ENCODE measurements around the gene TMEM126B.
"Not testable (repeated sequence)": the region's sequence is repeated elsewhere in the genome, so short reads cannot be mapped to it uniquely, and the experiment has no call there.

TMEM126B gene

DNA sequence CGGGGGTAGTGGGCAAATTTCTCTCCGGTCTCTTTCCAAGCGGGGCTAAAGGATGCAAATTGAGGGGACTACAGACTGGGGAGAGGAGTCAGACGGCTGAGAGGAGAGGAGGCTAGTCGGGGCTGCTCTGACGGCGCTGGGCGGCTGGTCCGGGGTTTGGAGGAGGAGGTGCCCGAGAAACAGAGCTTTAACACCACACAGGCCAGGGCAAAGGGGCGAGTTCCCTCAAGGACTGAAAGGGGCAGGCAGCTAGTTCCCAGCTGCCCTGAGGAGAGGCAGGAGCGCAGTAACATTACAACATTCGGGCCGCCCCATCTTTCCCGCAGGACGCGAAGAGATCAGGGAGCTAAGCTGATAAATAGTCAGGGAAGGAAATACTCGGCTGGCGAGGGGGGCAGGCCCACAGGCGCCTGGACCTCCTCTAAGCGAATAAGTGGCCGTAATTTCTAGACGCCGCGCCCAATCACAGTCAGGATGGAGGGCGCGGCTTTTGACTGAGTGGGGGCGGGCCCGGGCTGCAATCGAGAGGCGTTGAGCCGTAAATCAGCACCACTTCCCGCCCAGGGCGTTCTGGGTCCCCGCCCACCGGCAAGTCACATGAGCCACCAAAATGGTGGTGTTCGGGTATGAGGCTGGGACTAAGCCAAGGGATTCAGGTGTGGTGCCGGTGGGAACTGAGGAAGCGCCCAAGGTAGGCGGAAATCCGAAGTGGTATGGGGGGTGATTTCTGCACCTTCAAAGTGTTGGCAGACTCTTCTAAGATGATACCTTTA lies at the start of gene TMEM126B:
Gene TMEM126B (plus strand): TSS at position 596 of the 773 bp plus-strand sequence. CDS start 15 bp downstream, at position 611.
- DNase-seq (ENCODE audit: low spot score): peak; percentile 97

DNA sequence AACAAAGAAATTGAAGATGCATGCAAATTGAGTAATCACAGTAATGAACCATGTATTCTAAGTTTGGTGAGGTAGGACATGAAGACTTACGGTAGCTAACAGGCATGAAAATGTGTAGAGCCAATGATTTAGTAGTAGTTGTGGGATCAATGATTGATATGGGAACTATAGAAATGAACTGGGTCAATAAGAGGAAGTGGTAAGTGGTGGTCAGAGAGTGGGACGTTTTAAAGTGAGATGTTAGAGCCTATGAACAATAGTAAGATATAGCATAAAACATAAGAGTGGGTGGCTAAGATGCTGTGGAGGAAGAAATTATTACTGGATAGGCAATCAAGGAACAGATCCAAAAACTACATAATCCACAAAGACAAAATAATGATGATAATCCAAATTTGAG lies 46.3 kb upstream of the TMEM126B start:
- no peak for DNase-seq (ENCODE audit: low spot score)

DNA sequence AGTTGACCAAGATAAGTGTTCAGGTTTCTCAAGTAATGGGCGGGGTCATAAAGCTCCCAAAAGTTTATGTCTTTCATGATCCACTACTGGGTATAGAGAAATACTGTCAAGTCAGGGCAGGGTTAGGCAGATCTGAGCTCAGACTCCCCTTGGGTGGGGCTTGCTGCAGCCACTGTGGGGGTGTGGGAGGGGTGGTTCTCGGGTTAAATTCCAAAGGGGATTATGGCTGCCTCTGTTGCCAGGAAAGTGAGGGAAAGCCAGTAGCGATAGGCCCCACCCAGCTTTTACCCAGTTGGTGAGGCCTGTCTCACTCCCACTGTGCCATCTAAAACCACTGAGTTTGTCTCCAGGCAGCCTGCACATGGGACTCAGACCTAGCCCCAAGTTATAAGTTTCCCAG lies 39.0 kb upstream of the TMEM126B start:
- DNase-seq (ENCODE audit: low spot score): no peak

DNA sequence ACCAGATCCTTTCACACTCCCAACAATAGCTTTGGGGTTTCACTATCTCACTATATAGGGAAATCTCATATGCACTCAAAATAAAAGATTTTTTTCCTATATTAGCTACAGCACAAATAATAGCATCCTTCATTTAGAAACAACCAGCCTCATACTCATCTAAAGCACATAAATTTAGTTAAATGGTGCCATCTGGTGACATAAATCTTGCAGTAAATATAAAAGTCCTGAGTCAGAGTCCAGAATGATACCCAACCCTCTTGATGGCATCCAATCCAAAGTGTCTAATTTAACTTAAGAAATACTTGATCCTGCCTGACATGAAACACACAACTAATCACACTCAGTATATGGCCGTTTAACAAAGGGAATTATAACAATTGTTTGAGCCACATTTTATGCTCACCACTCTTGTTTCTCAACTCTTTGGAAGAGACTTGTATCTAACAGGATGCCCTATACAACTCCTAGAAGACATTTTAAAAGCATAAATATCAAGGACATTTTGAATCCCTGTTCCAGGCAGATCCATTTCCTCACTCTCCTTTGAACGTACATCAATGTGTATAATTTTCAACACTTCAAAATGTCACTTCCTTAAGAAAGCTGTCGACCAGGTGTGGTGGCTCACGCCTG lies 37.4 kb upstream of the TMEM126B start:
- DNase-seq (ENCODE audit: low spot score): no peak

DNA sequence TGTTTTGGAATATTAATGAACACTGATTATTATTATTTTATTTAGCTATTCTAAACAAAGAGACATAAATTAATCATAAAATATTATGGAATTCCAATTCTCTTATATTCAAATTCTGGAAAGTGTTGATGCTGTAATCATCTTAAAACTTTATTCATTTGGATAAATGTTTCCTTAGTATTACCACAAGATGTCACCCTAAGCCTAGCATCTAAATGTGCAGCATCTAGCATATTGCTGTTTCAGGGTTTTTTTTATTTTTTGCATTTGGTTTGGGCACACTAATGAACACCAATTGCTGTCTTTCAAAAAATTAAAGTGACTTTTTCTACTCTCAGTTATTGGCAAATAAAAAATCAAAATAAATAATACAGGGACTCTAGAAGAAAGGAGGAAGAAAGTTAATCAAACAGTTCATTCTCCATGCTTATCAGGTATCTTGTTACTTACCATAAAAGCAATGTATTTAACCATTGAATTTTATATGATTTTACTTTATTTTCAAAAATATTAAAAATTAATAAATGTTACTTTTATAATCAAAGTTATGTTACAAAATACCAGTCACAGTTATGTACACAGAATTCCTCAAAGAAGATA lies 33.0 kb upstream of the TMEM126B start:
- DNase-seq (ENCODE audit: low spot score): peak; percentile 62

DNA sequence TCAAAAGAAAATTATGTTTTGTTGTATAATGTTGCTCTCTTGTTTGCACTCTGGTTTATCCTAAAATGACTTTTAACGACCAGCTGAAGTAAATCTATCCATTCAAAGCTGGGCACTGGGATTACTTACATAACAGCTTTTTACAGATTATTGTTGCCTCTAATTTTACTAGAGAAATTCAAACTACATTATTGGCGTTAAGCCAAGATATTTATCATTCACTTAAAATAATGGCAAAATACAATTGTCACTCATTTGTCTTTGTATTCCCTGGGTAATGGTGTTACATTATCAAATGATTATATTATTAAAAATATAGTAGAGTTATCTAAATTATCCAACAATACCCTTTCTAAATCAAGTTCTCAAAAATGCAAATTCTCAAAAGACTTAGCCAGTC lies 31.5 kb upstream of the TMEM126B start:
- DNase-seq (ENCODE audit: low spot score): no peak

DNA sequence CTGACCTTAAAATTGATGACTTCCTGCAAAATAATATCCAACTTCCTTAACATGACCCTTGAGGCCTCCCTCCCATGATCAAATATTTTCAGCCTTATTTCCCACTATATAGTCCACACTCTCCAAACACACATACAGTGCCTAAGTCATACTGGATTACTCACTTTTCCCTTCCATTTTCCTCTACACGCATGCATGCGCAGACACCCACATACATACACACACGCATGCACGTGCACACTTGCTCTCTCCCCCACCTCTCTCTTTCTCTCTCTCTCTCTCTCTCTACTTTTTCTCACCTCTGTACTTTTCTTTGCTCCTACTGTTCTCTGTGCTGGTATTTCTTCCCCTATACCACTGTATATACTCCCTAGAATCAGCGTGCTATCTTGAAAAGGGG lies 29.3 kb upstream of the TMEM126B start:
- DNase-seq (ENCODE audit: low spot score): no peak

DNA sequence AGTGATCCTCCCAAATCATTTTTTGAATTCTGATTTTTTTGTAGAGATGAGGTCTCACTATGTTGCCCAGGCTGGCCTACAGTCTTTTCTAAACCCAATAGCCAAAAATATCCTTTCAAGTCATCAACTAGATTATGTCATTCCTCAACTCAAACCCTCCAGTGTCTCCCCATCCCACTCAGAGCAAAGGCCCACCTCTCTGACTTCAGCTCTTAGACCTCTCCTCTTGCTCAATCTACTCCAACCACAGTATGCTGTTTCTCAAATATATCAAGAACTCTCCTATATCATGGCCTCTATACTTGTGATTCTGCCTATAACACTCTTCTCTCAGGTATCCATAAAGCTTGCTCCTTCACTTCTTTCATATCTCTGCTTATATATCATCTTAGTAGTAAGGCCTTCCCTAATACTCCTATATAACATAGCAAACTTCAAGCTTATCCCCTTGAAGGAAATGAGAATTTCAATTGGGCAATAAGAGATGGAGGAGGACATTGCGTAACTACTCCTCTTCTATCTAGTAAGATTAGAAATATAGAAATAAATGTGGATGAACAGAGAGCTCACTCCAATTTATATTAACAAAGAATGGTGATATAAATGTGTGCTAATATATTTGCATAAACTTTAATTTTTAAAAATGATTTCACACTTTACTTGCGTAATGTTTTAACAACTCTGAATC lies 25.7 kb upstream of the TMEM126B start:
- DNase-seq (ENCODE audit: low spot score): no peak

DNA sequence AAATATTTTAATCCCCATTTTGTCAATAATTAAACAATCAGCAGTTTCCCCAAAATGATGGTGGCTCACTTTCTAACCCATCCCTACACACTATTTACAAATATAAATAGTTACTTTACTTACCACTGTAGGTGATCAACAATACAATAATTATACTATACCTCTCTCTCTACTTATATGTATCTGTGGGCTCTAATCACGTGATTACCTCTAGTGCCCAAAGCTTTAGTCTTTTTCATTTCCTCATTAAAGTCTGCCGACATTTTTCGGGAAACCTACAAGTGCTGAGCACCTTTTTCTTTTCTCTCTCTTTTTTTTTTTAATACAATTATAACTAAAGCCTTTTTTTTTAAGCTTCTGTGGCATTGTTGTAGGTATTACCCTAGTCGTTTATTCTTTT lies 25.2 kb upstream of the TMEM126B start:
- DNase-seq (ENCODE audit: low spot score): no peak

DNA sequence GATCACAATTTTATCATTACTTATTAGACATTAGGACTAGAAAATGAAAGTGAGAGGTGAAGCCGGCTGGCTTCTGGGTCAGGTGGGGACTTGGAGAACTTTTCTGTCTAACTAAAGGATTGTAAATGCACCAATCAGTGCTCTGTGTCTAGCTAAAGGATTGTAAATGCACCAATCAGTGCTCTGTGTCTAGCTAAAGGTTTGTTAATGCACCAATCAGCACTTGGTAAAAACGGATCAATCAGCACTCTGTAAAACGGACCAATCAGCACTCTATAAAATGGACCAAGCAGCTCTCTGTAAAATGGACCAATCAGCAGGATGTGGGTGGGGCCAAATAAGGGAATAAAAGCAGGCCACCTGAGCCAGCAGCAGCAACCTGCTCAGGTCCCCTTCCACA lies 22.2 kb upstream of the TMEM126B start:
- DNase-seq (ENCODE audit: low spot score): not testable (repeated sequence)

DNA sequence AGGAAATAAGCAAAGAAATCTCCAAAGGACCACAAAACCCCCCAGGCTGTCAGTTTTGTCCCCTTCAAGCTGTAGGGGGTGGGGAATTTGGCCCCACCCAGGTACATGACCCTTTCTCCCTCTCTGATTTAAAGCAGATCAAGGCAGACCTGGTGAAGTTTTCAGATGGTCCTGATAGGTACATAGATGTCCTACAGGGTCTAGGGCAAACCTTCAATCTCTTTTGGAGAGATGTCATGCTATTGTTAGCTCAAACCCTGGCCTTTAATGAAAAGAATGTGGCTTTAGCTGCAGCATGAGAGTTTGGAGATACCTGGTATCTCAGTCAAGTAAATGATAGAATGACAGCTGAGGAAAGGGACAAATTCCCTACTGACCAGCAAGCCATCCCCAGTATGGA lies 19.8 kb upstream of the TMEM126B start:
- not testable (repeated sequence) for DNase-seq (ENCODE audit: low spot score)

DNA sequence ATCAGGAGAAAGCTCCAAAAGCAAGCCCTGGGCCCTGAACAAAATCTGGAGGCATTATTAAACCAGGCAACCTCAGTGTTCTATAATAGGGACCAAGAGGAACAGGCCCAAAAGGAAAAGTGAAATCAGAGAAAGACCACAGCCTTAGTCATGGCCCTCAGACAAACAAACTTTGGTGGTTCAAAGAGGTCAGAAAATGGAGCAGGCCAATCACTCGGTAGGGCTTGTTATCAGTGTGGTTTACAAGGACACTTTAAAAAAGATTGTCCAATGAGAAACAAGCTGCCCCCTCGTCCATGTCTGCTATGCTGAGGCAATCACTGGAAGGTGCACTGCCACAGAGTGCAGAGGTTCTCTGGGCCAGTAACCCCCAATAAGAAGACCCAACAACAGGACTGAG lies 19.1 kb upstream of the TMEM126B start:
- not testable (repeated sequence) for DNase-seq (ENCODE audit: low spot score)

DNA sequence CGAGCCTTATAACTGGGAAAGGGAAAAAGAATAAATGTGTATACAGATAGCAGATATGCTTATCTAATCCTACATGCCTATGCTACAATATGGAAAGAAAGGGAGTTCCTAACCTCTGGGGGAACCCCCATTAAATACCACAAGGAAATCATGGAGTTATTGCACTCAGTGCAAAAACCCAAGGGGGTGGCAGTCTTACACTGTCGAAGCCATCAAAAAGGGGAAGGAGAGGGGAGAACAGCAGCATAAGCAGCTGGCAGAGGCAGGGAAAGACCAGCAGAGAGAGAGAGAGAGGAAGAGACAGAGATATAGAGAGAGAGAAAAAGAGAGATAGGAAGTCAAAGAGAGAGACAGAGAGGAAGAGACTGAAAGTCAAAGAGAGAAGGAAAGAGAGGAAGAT lies 16.8 kb upstream of the TMEM126B start:
- DNase-seq (ENCODE audit: low spot score): not testable (repeated sequence)

DNA sequence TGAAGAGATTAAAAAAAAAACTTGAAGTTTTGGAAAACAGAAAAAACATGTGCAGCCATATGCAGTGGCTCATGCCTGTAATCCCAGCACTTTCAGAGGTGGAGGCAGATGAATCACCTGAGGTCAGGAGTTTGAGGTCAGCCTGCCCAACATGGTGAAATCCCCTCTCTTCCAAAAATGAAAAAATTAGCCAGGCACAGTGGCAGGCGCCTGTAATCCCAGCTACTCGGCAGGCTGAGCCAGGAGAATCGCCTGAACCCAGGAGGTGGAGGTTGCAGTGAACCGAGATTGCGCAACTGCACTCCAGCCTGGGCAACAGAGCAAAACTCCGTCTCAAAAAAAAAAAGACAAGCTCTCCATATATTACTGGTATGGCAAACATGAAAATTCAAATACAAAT lies 8.9 kb upstream of the TMEM126B start:
- no peak for DNase-seq (ENCODE audit: low spot score)

DNA sequence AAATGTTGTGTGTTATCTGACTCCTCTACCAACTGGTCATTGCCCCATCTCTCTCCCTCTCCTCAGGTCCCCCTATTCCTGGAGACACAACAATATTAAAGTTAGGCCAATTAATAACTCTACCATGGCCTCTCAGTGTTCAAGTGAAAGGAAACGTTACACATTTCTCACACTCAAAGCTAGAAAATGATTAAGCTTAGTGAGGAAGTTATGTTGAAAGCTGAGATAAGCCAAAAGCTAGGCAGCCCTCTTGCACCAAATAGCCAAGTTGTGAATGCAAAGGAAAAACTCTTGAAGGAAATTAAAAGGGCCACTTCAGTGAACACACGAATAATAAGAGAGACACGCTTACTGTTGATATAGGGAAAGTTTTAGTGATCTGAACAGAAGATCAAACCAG lies 8.1 kb upstream of the TMEM126B start:
- DNase-seq (ENCODE audit: low spot score): no peak

DNA sequence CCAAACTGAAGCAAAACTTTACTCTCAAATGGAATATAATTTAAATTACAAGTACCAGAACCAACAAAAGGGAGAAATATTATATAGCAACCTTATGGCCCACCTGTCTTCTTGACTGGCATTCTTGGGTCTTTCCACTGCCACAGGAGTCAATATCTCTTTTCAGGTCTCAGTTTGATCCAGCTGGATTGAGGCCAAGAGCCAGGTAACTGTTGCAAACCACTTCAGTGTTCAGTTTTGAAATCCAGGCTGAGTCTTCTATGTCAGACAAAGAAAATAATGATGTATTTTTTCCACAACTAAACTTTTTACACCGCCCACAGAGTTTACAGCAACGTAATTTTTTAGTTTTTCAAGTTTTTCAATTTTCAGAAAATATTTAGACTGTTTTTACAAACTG lies 1.9 kb upstream of the TMEM126B start:
- no peak for DNase-seq (ENCODE audit: low spot score)

DNA sequence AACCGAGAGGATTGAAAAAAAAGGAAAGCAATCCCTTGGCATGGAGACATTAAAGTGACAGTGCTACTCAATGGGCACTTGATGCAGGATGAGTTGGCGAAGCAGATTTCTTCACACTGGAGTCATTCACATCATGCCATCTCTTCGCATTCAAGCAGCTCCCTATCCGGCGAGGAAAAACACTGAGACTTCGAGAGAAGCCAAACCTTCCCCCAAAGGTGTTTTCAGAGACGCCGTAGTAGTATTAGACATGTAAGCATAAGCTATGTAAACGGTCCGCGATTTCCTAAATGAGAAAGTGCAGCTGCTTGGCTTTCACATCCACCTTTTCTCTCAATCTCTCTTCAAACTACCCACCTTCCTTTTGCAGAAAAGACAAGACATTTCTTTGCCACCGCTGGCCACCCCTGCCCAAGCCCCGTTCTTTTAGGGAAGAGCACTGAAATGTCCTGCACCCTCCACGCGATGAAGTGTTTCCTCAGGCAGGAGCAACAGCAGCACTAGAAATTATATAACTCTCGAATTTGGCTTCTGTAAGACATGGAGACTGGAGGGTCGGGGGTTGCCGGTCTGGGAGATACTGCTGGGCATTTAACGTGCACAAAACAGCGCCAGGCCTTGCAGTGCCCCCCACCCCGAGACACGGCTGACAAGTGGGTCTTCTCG lies 928 bp upstream of the TMEM126B start, which contains the start of gene DLG2:
Gene DLG2 (minus strand): TSS at position 13 of the 666 bp plus-strand sequence.
- DNase-seq (ENCODE audit: low spot score): peak; percentile 9

DNA sequence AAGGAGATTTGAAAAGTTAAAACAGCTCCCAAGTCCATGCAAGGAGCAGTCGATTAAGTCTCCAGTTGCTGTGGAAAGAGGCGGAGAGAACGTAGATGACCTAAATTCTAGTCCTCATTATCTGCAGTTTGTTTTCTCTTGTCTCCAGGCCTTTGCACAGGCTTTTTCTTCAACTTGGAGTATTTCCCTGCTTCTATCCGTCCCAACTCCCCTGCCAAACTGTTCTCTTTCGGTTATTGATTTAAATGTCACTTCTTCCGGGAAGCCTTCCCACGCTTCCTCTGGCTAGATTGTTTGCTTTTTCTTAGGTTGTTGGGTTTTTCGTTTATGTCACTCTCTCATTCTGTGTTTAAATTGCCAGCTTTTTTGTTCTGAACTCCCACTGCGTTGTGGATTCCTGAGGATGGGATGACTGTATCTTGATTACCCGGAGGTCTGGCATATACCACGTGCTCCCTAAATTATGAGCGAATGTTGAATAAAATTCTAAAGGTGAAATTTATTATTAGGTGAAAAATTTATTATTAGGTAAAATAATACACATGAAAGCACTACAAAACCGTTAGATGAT lies 463 bp downstream of the TMEM126B start:
- no peak for DNase-seq (ENCODE audit: low spot score)

DNA sequence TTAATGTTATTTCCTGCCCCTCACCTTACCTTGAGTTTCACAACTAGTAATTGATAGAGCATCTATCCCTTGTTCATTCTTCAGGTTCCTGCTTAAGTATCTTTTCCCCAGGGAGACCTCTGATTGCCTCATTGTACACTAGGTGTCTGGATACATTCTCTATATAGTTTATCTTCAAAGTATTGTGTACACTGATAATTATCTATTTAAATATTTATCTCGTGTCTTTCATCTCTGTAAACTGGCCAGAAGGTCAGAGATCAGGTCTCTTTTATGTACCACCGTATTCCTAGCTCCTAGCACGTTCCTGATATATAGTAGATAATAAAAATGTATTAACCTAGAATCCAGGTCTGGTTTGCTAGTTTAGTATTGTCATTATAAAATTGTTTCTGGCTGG lies 6.4 kb downstream of the TMEM126B start:
- DNase-seq (ENCODE audit: low spot score): no peak

DNA sequence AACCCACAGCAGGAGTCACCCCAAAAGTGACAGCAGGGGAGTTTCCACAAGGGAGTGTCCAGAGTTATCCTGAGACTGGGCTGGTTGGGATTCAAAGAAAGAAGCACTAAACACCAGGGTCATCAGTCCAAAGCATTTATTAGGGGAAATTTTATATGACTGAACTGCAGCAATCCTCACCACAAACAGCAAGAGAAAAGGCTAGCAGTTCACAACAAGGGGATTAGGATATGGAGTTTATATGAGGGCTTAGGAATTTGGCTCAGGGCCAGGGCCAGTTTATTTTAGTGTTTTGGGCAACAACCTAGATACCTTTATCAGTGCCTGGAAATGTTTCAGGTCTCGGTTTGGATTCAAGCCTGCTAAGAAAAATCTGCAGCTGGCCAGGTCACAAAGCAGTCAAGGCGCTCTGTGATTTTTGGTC lies 14.8 kb downstream of the TMEM126B start:
- DNase-seq (ENCODE audit: low spot score): no peak

DNA sequence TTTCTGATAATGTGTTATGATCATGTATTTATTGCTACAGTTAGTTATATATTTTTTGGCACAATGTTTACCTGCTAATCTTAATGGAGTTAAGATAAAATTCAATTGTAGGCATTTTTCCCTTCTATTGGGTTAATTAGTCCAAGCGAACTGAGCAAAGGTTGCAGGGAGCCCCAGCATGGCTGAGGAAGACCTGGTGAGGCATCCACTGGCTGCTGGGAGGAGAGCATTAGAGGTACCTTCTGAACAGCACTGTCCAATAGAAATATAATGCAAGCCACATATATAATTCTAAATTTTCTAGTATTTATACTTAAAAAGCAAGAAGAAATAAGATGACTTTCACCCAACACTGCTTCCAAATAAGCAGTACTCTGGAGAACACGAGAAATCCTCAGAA lies 18.7 kb downstream of the TMEM126B start:
- no peak for DNase-seq (ENCODE audit: low spot score)
